Esophagus muscularis mucosa (tissue), 4 donors: ENCODE data around the gene LRRC47.

Source experiments
- CTCF ChIP-seq, 3 experiments: fragments of 200-600 bp in 2 of 3; fragments of 450-650 bp in 1 of 3; sonication (generic) in 2 of 3; IDR thresholded peaks; one replicate each; pipeline ENCODE4 v1.5.1; 2017 to 2019; ENCODE audit warnings: antibody characterized with exemption in 3 of 3, mild to moderate bottlenecking in 2 of 3, moderate library complexity in 1 of 3
- EP300 ChIP-seq: sonication (generic); formaldehyde crosslinking; IDR thresholded peaks from one replicate; pipeline ENCODE4 v1.6.1; 2017; ENCODE audit warnings: antibody characterized with exemption
- POLR2A ChIP-seq: fragments of 450-650 bp; IDR thresholded peaks from one replicate; pipeline ENCODE4 v1.6.1; 2017; ENCODE audit warnings: antibody characterized with exemption, moderate library complexity, mild to moderate bottlenecking, low read depth

- no peak for TF ChIP-seq CTCF (IDR thresholded peaks at IDR 0.05)
- peak; percentile 35 for TF ChIP-seq POLR2A
- TF ChIP-seq EP300 = no peak
These were observed 49.3 kb downstream of the LRRC47 start for GRCh38 chr1:3746830-3747521.
